ENCODE results near the gene DMBX1. TPM values are rescaled to one million over a fixed set of nuclear protein-coding genes. Genes with fewer than 3 reads are reported as not detected.

Gene DMBX1
- total and polyA plus RNA-seq, 2 of the 4 experiments (the other 2 are of a cell fraction), result not detected

- no peak overlapping the region for H3K4me3 ChIP-seq (ENCODE audit: insufficient read depth, low read depth, low read length)
- no peaks in the 10 kb centered on the region for H3K36me3 ChIP-seq (ENCODE audit: control insufficient read depth, insufficient read depth, low read length)
- H4K20me1 ChIP-seq (ENCODE audit: insufficient read depth, low read length), result peaks cover 13% of the 10 kb centered on the region; the same call in 1 of the 2 replicates
- no peak overlapping the region for H2BK120ac ChIP-seq (ENCODE audit: low read depth, low read length)
- H3K27me3 ChIP-seq (ENCODE audit: control insufficient read depth, insufficient read depth, low read length), result peaks cover 90% of the 10 kb centered on the region
- TF ChIP-seq USF2 (IDR thresholded peaks at IDR 0.05; ENCODE audit: low read depth, low read length), result no peak
- TF ChIP-seq CTCF (conservative IDR thresholded peaks at IDR 0.05; ENCODE audit: low read depth, low read length), result no peak
- TF ChIP-seq RAD21 (IDR thresholded peaks at IDR 0.05; ENCODE audit: low read length), result no peak
- no peak for TF ChIP-seq CEBPB (IDR thresholded peaks at IDR 0.05; ENCODE audit: low read depth, low read length)
- no peak for TF ChIP-seq ELK1 (IDR thresholded peaks at IDR 0.05; ENCODE audit: borderline replicate concordance, low read depth, low read length)
- TF ChIP-seq NFE2L2 (IDR thresholded peaks at IDR 0.05; ENCODE audit: low read depth, low read length), result no peak
- H3K4me1 ChIP-seq (ENCODE audit: control insufficient read depth, insufficient read depth, low read length), result no peaks in the 10 kb centered on the region
- ChIA-PET CTCF (no interaction called here), POLR2A (ENCODE audit: unreplicated experiment) (no interaction called here)
- no peak overlapping the region for H4K91ac ChIP-seq (ENCODE audit: insufficient read depth, low read depth, low read length)
- dilution Hi-C loops (cut with HindIII; ENCODE audit: low sequenced_read_pairs, unreplicated experiment), result no loop called here
- no peak overlapping the region for H3K18ac ChIP-seq (ENCODE audit: low read depth, low read length)
- H2AK5ac ChIP-seq (ENCODE audit: low read depth, low read length), result no peak overlapping the region
- H3K4ac ChIP-seq (ENCODE audit: low read depth, low read length), result no peak overlapping the region
- H3K9me1 ChIP-seq (ENCODE audit: insufficient read depth, low read length), result no peaks in the 10 kb centered on the region
- H3K79me1 ChIP-seq (ENCODE audit: low read depth in 1 of 2, low read length in 2 of 2), result no peaks in the 10 kb centered on the region
- no peak overlapping the region for H3K23ac ChIP-seq (ENCODE audit: low read depth, low read length)
- no peak overlapping the region for H4K8ac ChIP-seq (ENCODE audit: low read depth in 2 of 2, low read length in 2 of 2)
- in situ Hi-C loops (cut with MboI; ENCODE audit: low sequenced_read_pairs), result no loop called here
- H3K9ac ChIP-seq (ENCODE audit: low read depth, low read length), result no peak overlapping the region
- H3K56ac ChIP-seq (ENCODE audit: extremely low read depth, insufficient read depth, low read length), result no peak overlapping the region
- no peak overlapping the region for H2BK20ac ChIP-seq (ENCODE audit: low read depth, low read length)
- H2BK15ac ChIP-seq (ENCODE audit: low read depth, low read length), result no peak overlapping the region
- BruUV-seq (replicated peaks), result no TSS peak
- intact Hi-C loops (cut with micrococcal nuclease), result no loop called here
- no peak overlapping the region for H2AFZ ChIP-seq (replicated peaks; ENCODE audit: low read length, poor library complexity)
- no peak overlapping the region for H3K27ac ChIP-seq (ENCODE audit: insufficient read depth, low read length)
- peaks cover 2% of the 10 kb centered on the region; the same call in 1 of the 2 replicates for H3K9me3 ChIP-seq (ENCODE audit: control insufficient read depth, insufficient read depth, low read length)
- H3K4me2 ChIP-seq (ENCODE audit: low read depth, low read length), result no peak overlapping the region
- no peak overlapping the region for H2BK5ac ChIP-seq (ENCODE audit: low read depth, low read length, poor library complexity, severe bottlenecking)
- H2AK9ac ChIP-seq (replicated peaks; ENCODE audit: low read depth, low read length, poor library complexity), result peak overlapping the region; percentile 56
- no peak overlapping the region for H4K5ac ChIP-seq (ENCODE audit: low read depth, low read length)
- no CpG with 5 or more reads among the region's 1 CpG for WGBS, 2 experiments (ENCODE audit: extremely low coverage in 2 of 2, insufficient read length in 1 of 2)
- no peak overlapping the region for H3K14ac ChIP-seq (replicated peaks; ENCODE audit: low read depth, low read length)
- no peak for DNase-seq
- ATAC-seq (ENCODE audit: low read depth), result no peak
Measured at GRCh38 chr1:46494910-46495309, 5.3 kb downstream of the DMBX1 start.
